ENCODE data around the gene AP3S1.
"Not testable (repeated sequence)": the region's sequence is repeated elsewhere in the genome, so short reads cannot be mapped to it uniquely, and the experiment has no call there.

DNA sequence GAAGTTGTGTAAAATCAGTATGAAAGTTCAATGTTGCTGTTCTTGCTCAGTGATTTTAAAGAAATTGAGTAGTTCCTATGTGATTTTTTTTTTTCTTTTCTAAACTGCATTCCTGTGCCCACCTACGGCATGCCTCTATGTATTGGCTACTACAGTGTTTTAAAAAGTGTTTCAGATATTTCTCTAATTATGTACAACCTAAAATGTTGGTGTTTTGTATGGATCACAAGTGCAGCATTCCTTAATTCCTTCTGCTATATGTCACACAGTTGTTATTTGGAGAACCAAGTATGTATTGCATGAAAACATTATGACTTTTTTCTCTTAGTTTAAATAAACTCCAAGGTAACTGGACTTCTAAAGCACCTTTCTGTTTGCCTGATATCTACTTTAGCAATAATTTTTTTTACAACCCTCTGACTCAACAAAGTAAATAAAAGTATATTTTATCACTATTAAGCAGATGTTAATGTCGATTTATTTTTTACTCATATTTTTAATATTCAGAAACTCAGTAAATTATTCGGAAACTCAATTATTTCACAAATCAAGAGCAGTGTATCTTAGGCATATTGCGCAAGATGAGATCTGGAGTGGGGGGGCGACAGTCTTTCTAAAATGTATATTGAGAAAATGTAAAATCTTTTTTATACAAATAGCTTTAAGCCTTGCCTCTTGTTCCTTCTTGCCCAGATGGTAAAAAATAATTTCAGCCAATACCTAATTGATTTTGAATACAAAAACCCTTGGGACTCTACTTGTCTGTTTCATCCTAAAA, 72.1 kb downstream of the AP3S1 start:
- TF ChIP-seq, protein P1, sequence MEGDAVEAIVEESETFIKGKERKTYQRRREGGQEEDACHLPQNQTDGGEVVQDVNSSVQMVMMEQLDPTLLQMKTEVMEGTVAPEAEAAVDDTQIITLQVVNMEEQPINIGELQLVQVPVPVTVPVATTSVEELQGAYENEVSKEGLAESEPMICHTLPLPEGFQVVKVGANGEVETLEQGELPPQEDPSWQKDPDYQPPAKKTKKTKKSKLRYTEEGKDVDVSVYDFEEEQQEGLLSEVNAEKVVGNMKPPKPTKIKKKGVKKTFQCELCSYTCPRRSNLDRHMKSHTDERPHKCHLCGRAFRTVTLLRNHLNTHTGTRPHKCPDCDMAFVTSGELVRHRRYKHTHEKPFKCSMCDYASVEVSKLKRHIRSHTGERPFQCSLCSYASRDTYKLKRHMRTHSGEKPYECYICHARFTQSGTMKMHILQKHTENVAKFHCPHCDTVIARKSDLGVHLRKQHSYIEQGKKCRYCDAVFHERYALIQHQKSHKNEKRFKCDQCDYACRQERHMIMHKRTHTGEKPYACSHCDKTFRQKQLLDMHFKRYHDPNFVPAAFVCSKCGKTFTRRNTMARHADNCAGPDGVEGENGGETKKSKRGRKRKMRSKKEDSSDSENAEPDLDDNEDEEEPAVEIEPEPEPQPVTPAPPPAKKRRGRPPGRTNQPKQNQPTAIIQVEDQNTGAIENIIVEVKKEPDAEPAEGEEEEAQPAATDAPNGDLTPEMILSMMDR (IDR thresholded peaks at IDR 0.05): not testable (repeated sequence)
- not testable (repeated sequence) for TF ChIP-seq EP300, POLR2A, POLR2AphosphoS5 (IDR thresholded peaks at IDR 0.05)

Data from stomach (tissue), 4 donors.